Sigmoid colon (tissue), 4 donors: Measurements from ENCODE around the gene SART3.

Experiments used
- EP300 ChIP-seq, 4 donors: sonication (generic); formaldehyde crosslinking; IDR thresholded peaks; one replicate each; pipeline ENCODE4 v1.6.1; 2017; ENCODE audit warnings: antibody characterized with exemption in 4 of 4
- POLR2A ChIP-seq, 2 donors: fragments of 450-650 bp; IDR thresholded peaks; one replicate each; pipeline ENCODE4 v1.6.1; 2016; ENCODE audit warnings: antibody characterized with exemption in 2 of 2, mild to moderate bottlenecking in 2 of 2, moderate library complexity in 2 of 2
- TF ChIP-seq, protein P1 (sequence below), 4 experiments: fragments of 450-650 bp in 3 of 4; fragments of 200-600 bp in 1 of 4; IDR thresholded peaks; one replicate each; pipeline ENCODE4 v1.5.1; 2016 to 2019; ENCODE audit warnings: antibody characterized with exemption in 4 of 4, mild to moderate bottlenecking in 3 of 4, moderate library complexity in 2 of 4

DNA sequence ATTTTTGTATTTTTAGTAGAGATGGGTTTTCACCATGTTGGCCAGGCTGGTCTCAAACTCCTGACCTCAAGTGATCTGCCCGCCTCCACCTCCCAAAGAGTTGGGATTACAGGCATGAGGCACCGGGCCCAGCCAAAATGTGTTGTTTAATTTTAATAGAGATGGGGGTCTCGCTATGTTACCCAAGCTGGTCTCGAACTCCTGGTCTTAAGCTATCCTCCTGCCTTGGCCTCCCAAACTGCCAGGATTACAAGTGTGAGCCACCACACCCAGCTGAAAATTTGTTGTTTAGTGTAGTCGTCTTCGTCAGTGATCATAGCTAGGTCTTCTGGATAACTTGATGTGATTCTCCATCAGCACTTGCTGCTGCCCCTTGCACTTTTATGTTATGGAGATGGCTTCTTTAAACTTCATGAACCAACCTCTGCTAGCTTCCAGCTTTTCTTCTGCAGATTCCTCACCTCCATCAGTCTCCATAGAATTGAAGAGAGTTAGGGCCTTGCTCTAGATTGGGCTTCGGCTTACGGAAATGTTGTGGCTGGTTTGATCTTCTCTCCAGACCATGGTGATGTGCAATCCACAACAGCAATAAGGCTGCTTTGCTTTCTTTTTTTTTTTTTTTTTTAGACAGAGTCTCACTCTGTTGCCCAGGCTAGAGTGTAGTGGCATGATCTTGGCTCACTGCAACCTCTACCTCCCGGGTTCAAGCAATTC, 14.4 kb upstream of the SART3 start:
- TF ChIP-seq, protein P1, sequence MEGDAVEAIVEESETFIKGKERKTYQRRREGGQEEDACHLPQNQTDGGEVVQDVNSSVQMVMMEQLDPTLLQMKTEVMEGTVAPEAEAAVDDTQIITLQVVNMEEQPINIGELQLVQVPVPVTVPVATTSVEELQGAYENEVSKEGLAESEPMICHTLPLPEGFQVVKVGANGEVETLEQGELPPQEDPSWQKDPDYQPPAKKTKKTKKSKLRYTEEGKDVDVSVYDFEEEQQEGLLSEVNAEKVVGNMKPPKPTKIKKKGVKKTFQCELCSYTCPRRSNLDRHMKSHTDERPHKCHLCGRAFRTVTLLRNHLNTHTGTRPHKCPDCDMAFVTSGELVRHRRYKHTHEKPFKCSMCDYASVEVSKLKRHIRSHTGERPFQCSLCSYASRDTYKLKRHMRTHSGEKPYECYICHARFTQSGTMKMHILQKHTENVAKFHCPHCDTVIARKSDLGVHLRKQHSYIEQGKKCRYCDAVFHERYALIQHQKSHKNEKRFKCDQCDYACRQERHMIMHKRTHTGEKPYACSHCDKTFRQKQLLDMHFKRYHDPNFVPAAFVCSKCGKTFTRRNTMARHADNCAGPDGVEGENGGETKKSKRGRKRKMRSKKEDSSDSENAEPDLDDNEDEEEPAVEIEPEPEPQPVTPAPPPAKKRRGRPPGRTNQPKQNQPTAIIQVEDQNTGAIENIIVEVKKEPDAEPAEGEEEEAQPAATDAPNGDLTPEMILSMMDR (IDR thresholded peaks at IDR 0.05) = no peak
- TF ChIP-seq POLR2A (IDR thresholded peaks at IDR 0.05) = no peak
- TF ChIP-seq EP300 (IDR thresholded peaks at IDR 0.05) = no peak
